Kidney (tissue), 14 donors: ENCODE data around the gene MB21D2. TPM values are rescaled to one million over a fixed set of nuclear protein-coding genes. Genes with fewer than 3 reads are reported as not detected.

Experiments
- DNase-seq, 5 donors: peaks; one replicate each; pipeline ENCODE4 v3.0.0-alpha.2; 2013 to 2020
- FAIRE-seq: peaks from 2 replicates; lab custom pipeline; 2012; peaks lifted over from hg19 to GRCh38; lab: Jason Lieb, UNC
- H3K27ac ChIP-seq, 2 donors: one replicate each; pipeline ENCODE4 v1.7.0; 2013; ENCODE audit warnings: low read depth in 2 of 2, low read length in 2 of 2, inconsistent platforms in 1 of 2
- H3K27me3 ChIP-seq: one replicate; pipeline ENCODE4 v1.7.1; 2013; ENCODE audit warnings: low read length, inconsistent platforms; ENCODE audit not compliant: control insufficient read depth, insufficient read depth
- H3K36me3 ChIP-seq, 3 donors: one replicate each; pipeline versions ENCODE4 v1.7.0 to v1.7.1; 2013; ENCODE audit warnings: low read length in 3 of 3, control low read depth in 1 of 3, inconsistent platforms in 1 of 3; ENCODE audit not compliant: insufficient read depth in 3 of 3, control insufficient read depth in 2 of 3
- H3K4me1 ChIP-seq, 3 donors: one replicate each; pipeline versions ENCODE4 v1.7.0 to v1.7.1; 2013; ENCODE audit warnings: low read length in 3 of 3, inconsistent platforms in 1 of 3, low read depth in 1 of 3; ENCODE audit not compliant: control insufficient read depth in 2 of 3, insufficient read depth in 2 of 3
- H3K4me3 ChIP-seq, 3 donors: one replicate each; pipeline versions ENCODE4 v1.7.0 to v1.8.1; 2013; ENCODE audit warnings: low read length in 3 of 3, control low read depth in 1 of 3, inconsistent platforms in 1 of 3
- H3K9ac ChIP-seq, 3 donors: one replicate each; pipeline versions ENCODE4 v1.7.0 to v1.7.1; 2013; ENCODE audit warnings: low read length in 3 of 3, control low read depth in 1 of 3, inconsistent platforms in 1 of 3
- H3K9me3 ChIP-seq, 3 donors: one replicate each; pipeline versions ENCODE4 v1.7.0 to v1.7.1; 2013; ENCODE audit warnings: low read length in 3 of 3, control low read depth in 1 of 3, inconsistent platforms in 1 of 3; ENCODE audit not compliant: control insufficient read depth in 2 of 3, insufficient read depth in 1 of 3
- CTCF ChIP-seq: IDR thresholded peaks from 3 replicates; pipeline ENCODE4 v1.5.1; 2012; ENCODE audit warnings: mild to moderate bottlenecking, moderate library complexity, borderline replicate concordance; ENCODE audit not compliant: insufficient read depth; ENCODE audit errors: extremely low read depth
- intact Hi-C: fragments of 100-400 bp; cut with DNase I; formaldehyde crosslinking; loops from one replicate; pipeline ENCODE4 v1.11.1; 2022
- polyA plus RNA-seq: library from polyadenylated mRNA; stranded (reverse); fragments of 350-450 nt; fragmentation: Illumina TruSeq; extraction: RNeasy Lipid Tissue Mini Kit (QIAGEN cat#74804); gene quantifications from one replicate; pipeline ENCODE4 v1.2.3, GENCODE V29; 2014; ENCODE audit warnings: low read depth, low replicate concordance; ENCODE audit not compliant: insufficient read depth
- total RNA-seq: library from RNA; stranded (reverse); fragmentation: NEBNext Ultra II Directional; extraction: Animal tissue kit (Norgen Biotek cat#: 25700); gene quantifications from one replicate; pipeline ENCODE4 v1.2.1, GENCODE V29; 2021
- donor health status: control.
- donor health status: control.
- donor health status: control.
- donor health status: control.
- donor health status: control.
- donor health status: DM: yes; HTN: yes; CAD: no.
- donor health status: Normal renal cell carcinoma (clear cell type).

Gene MB21D2
- total and polyA plus RNA-seq, 2 donors from 2014 or later, result 3.2 to 3.9 TPM

- Histone ChIP-seq H3K4me1 (no peaks in the 10 kb centered on the region), H3K9me3 (no peaks in the 10 kb centered on the region), H3K9ac (no peak overlapping the region), H3K4me3 (no peak overlapping the region), H3K36me3 (no peaks in the 10 kb centered on the region), H3K27me3 (no peaks in the 10 kb centered on the region), H3K27ac (no peak overlapping the region)
- no peak for FAIRE-seq
- no peak for DNase-seq
- intact Hi-C loops, result no loop called here
- TF ChIP-seq CTCF, result no peak
Observed at GRCh38 chr3:192747746-192748145, 169.9 kb downstream of the MB21D2 start.

GRCh38 chr3:192747145-192747544 lies 170.5 kb downstream of the MB21D2 start:
- no peaks in the 10 kb centered on the region for H3K36me3 ChIP-seq
- no peak for FAIRE-seq
- H3K4me3 ChIP-seq, result no peak overlapping the region
- no peaks in the 10 kb centered on the region for H3K9me3 ChIP-seq
- DNase-seq, result no peak
- intact Hi-C loops, result no loop called here
- H3K4me1 ChIP-seq, result no peaks in the 10 kb centered on the region
- no peak overlapping the region for H3K9ac ChIP-seq
- no peaks in the 10 kb centered on the region for H3K27me3 ChIP-seq
- no peak for TF ChIP-seq CTCF
- no peak overlapping the region for H3K27ac ChIP-seq

Other genes starting within 250 kb of the MB21D2 start
- gene FGF12, start 190.3 kb downstream of the MB21D2 start, total RNA-seq, result 1.8 TPM
- 3.7 TPM for gene FGF12, start 190.3 kb downstream of the MB21D2 start, polyA plus RNA-seq